CD4-positive, CD25-positive, alpha-beta regulatory T cell (primary cell): ENCODE measurements around the gene DENND1A. TPM values are rescaled to one million over a fixed set of nuclear protein-coding genes. Genes with fewer than 3 reads are reported as not detected.
"Not testable (repeated sequence)": the region's sequence is repeated elsewhere in the genome, so short reads cannot be mapped to it uniquely, and the experiment has no call there.

Experiments used
- ATAC-seq, 2 donors: fragments of 150-1000 bp; cut with Tn5 transposase; one replicate each; pipeline ENCODE4 v1.10.0; 2021; ENCODE audit warnings: low read depth in 2 of 2, moderate number of reproducible peaks in 2 of 2, moderate library complexity in 1 of 2
- DNase-seq, 3 donors: peaks; one replicate each; pipeline versions ENCODE4 v3.0.0 to v3.0.0-alpha.2; 2012 to 2022; ENCODE audit warnings: mixed read lengths in 1 of 3
- H3K27ac ChIP-seq: one replicate; pipeline ENCODE4 v1.7.0; 2013; ENCODE audit warnings: mild to moderate bottlenecking, low read length; ENCODE audit not compliant: insufficient read depth, poor library complexity, severe bottlenecking
- H3K27me3 ChIP-seq: one replicate; pipeline ENCODE4 v1.7.0; 2013; ENCODE audit warnings: low read length; ENCODE audit not compliant: control insufficient read depth, insufficient read depth
- H3K36me3 ChIP-seq: one replicate; pipeline ENCODE4 v1.7.0; 2013; ENCODE audit warnings: mild to moderate bottlenecking, low read length, moderate library complexity; ENCODE audit not compliant: control insufficient read depth, insufficient read depth
- H3K4me1 ChIP-seq: 2 replicates; pipeline ENCODE4 v1.7.0; 2013; ENCODE audit warnings: mild to moderate bottlenecking, low read length; ENCODE audit not compliant: insufficient read depth, control insufficient read depth, poor library complexity, severe bottlenecking
- H3K4me3 ChIP-seq: one replicate; pipeline ENCODE4 v1.7.0; 2013; ENCODE audit warnings: low read depth, mild to moderate bottlenecking, low read length, moderate library complexity
- H3K9me3 ChIP-seq, 2 experiments: 1 replicate in 1 of 2; 2 replicates in 1 of 2; pipeline ENCODE4 v1.7.0; 2013; ENCODE audit warnings: low read length in 2 of 2, mild to moderate bottlenecking in 1 of 2, moderate library complexity in 1 of 2; ENCODE audit not compliant: control insufficient read depth in 2 of 2
- H3K27ac Mint-ChIP-seq, 3 donors: one replicate each; pipeline ENCODE4 v1.8.0; 2020 to 2022; ENCODE audit warnings: mild to moderate bottlenecking in 3 of 3, mixed read lengths in 3 of 3, moderate library complexity in 2 of 3
- H3K27me3 Mint-ChIP-seq: one replicate; pipeline ENCODE4 v1.8.0; 2022; ENCODE audit warnings: mild to moderate bottlenecking, mixed read lengths
- H3K36me3 Mint-ChIP-seq: one replicate; pipeline ENCODE4 v1.8.0; 2020; ENCODE audit warnings: mixed read lengths
- H3K4me1 Mint-ChIP-seq, 4 donors: one replicate each; pipeline ENCODE4 v1.8.0; 2020 to 2022; ENCODE audit warnings: mixed read lengths in 4 of 4, mild to moderate bottlenecking in 1 of 4
- H3K4me3 Mint-ChIP-seq, 4 donors: one replicate each; pipeline ENCODE4 v1.8.0; 2020 to 2022; ENCODE audit warnings: mild to moderate bottlenecking in 4 of 4, mixed read lengths in 4 of 4, moderate library complexity in 3 of 4
- H3K9me3 Mint-ChIP-seq, 7 donors: one replicate each; pipeline ENCODE4 v1.8.0; 2020 to 2022; ENCODE audit warnings: mixed read lengths in 7 of 7, mild to moderate bottlenecking in 3 of 7, moderate library complexity in 2 of 7
- polyA plus RNA-seq, 4 donors: library from polyadenylated mRNA; unstranded; fragments of 300-500 nt; fragmentation: Illumina TruSeq; gene quantifications; one replicate each; pipeline ENCODE4 v1.2.3, GENCODE V29; 2021
- total RNA-seq: library from RNA; stranded (reverse); gene quantifications from one replicate; pipeline ENCODE4 v1.2.3, GENCODE V29; 2022

Gene DENND1A
- total and polyA plus RNA-seq, 5 donors from 2014 or later: 3.5 to 21.8 (median 4.7) TPM

GRCh38 chr9:123741214-123741613, 188.7 kb downstream of the DENND1A start:
- no peaks in the 10 kb centered on the region for H3K36me3 ChIP-seq
- Mint-ChIP-seq H3K27ac (no peak overlapping the region), H3K9me3 (no peaks in the 10 kb centered on the region), H3K4me1 (peaks cover 0 to 8% (median 3%) of the 10 kb centered on the region in 4 donors), H3K36me3 (peaks cover 6% of the 10 kb centered on the region), H3K4me3 (no peak overlapping the region), H3K27me3 (no peaks in the 10 kb centered on the region)
- H3K4me1 ChIP-seq: no peaks in the 10 kb centered on the region
- no peak overlapping the region for H3K27ac ChIP-seq
- DNase-seq (no peak), ATAC-seq (no peak)
- no peak overlapping the region for H3K4me3 ChIP-seq
- no peaks in the 10 kb centered on the region for H3K9me3 ChIP-seq
- no peaks in the 10 kb centered on the region for H3K27me3 ChIP-seq

- Mint-ChIP-seq H3K27me3 (no peaks in the 10 kb centered on the region), H3K4me1 (peaks cover 0 to 8% (median 3%) of the 10 kb centered on the region in 4 donors), H3K9me3 (no peaks in the 10 kb centered on the region), H3K36me3 (peaks cover 9% of the 10 kb centered on the region), H3K4me3 (no peak overlapping the region), H3K27ac (no peak overlapping the region)
- Histone ChIP-seq H3K4me1 (no peaks in the 10 kb centered on the region), H3K9me3 (no peaks in the 10 kb centered on the region), H3K27ac (no peak overlapping the region), H3K27me3 (no peaks in the 10 kb centered on the region), H3K36me3 (no peaks in the 10 kb centered on the region), H3K4me3 (no peak overlapping the region)
- ATAC-seq: no peak
- no peak for DNase-seq
Observed at GRCh38 chr9:123739902-123740301, 190.0 kb downstream of the DENND1A start.

- H3K27me3 ChIP-seq: no peaks in the 10 kb centered on the region
- no peak for ATAC-seq
- H3K27ac Mint-ChIP-seq: no peak overlapping the region
Observed at GRCh38 chr9:123739387-123739786, 190.5 kb downstream of the DENND1A start.

GRCh38 chr9:123738648-123739047, 191.3 kb downstream of the DENND1A start:
- Histone ChIP-seq H3K36me3 (no peaks in the 10 kb centered on the region), H3K9me3 (no peaks in the 10 kb centered on the region), H3K27ac (no peak overlapping the region), H3K4me1 (no peaks in the 10 kb centered on the region), H3K4me3 (no peak overlapping the region), H3K27me3 (no peaks in the 10 kb centered on the region)
- Mint-ChIP-seq H3K4me1 (peaks cover 0 to 5% (median 0%) of the 10 kb centered on the region in 4 donors), H3K36me3 (peaks cover 9% of the 10 kb centered on the region), H3K4me3 (no peak overlapping the region), H3K9me3 (no peaks in the 10 kb centered on the region), H3K27me3 (no peaks in the 10 kb centered on the region), H3K27ac (no peak overlapping the region)
- ATAC-seq: no peak
- no peak for DNase-seq

More at GRCh38 chr9:123739387-123739786, 190.5 kb downstream of the DENND1A start:
- Histone ChIP-seq H3K9me3 (no peaks in the 10 kb centered on the region), H3K4me3 (no peak overlapping the region), H3K4me1 (no peaks in the 10 kb centered on the region), H3K36me3 (no peaks in the 10 kb centered on the region), H3K27ac (no peak overlapping the region)
- Mint-ChIP-seq H3K9me3 (no peaks in the 10 kb centered on the region), H3K27me3 (no peaks in the 10 kb centered on the region), H3K36me3 (peaks cover 9% of the 10 kb centered on the region), H3K4me1 (peaks cover 0 to 8% (median 3%) of the 10 kb centered on the region in 4 donors), H3K4me3 (no peak overlapping the region)
- DNase-seq: no peak

GRCh38 chr9:123735376-123735775, 194.6 kb downstream of the DENND1A start:
- Histone ChIP-seq H3K4me1 (no peaks in the 10 kb centered on the region), H3K36me3 (no peaks in the 10 kb centered on the region), H3K27ac (no peak overlapping the region), H3K4me3 (no peak overlapping the region), H3K27me3 (no peaks in the 10 kb centered on the region), H3K9me3 (no peaks in the 10 kb centered on the region)
- H3K36me3 Mint-ChIP-seq: peaks cover 9% of the 10 kb centered on the region
- H3K27ac Mint-ChIP-seq: peak overlapping the region in 1 of 3 donors; percentile 44
- peaks cover 0 to 2% (median 0%) of the 10 kb centered on the region in 7 donors for H3K9me3 Mint-ChIP-seq
- H3K27me3 Mint-ChIP-seq: no peaks in the 10 kb centered on the region
- DNase-seq (no peak), ATAC-seq (no peak)
- H3K4me3 Mint-ChIP-seq: no peak overlapping the region
- H3K4me1 Mint-ChIP-seq: peaks cover 0 to 7% (median 3%) of the 10 kb centered on the region in 4 donors

GRCh38 chr9:123728571-123728970, 201.4 kb downstream of the DENND1A start:
- not testable (repeated sequence) for ATAC-seq, H3K36me3 ChIP-seq, H3K9me3 Mint-ChIP-seq, H3K4me1 Mint-ChIP-seq, H3K4me3 Mint-ChIP-seq, H3K27me3 ChIP-seq, DNase-seq, H3K27ac ChIP-seq, H3K4me1 ChIP-seq, H3K4me3 ChIP-seq, H3K9me3 ChIP-seq, H3K27ac Mint-ChIP-seq, H3K27me3 Mint-ChIP-seq
- peaks cover 26% of the 10 kb centered on the region for H3K36me3 Mint-ChIP-seq

GRCh38 chr9:123727332-123727731, 202.6 kb downstream of the DENND1A start:
- Histone ChIP-seq H3K4me3 (no peak overlapping the region), H3K27ac (no peak overlapping the region), H3K4me1 (no peaks in the 10 kb centered on the region), H3K36me3 (no peaks in the 10 kb centered on the region), H3K9me3 (no peaks in the 10 kb centered on the region), H3K27me3 (no peaks in the 10 kb centered on the region)
- Mint-ChIP-seq H3K27ac (no peak overlapping the region), H3K4me1 (peaks cover 0 to 3% (median 3%) of the 10 kb centered on the region in 4 donors), H3K27me3 (no peaks in the 10 kb centered on the region), H3K36me3 (peaks cover 30% of the 10 kb centered on the region), H3K4me3 (no peak overlapping the region), H3K9me3 (peaks cover 0 to 10% (median 7%) of the 10 kb centered on the region in 7 donors)
- DNase-seq: no peak
- no peak for ATAC-seq

- peaks cover 0 to 5% (median 2%) of the 10 kb centered on the region in 4 donors for H3K4me1 Mint-ChIP-seq
- no peaks in the 10 kb centered on the region for H3K4me1 ChIP-seq
- H3K4me3 Mint-ChIP-seq: no peak overlapping the region
- no peaks in the 10 kb centered on the region for H3K9me3 ChIP-seq
- no peak overlapping the region for H3K4me3 ChIP-seq
- H3K9me3 Mint-ChIP-seq: peaks cover 0 to 25% (median 7%) of the 10 kb centered on the region in 7 donors
- no peaks in the 10 kb centered on the region for H3K36me3 ChIP-seq
- peaks cover 40% of the 10 kb centered on the region for H3K36me3 Mint-ChIP-seq
- H3K27me3 ChIP-seq: no peaks in the 10 kb centered on the region
- no peak for DNase-seq
- H3K27ac ChIP-seq: no peak overlapping the region
- H3K27me3 Mint-ChIP-seq: no peaks in the 10 kb centered on the region
- H3K27ac Mint-ChIP-seq: no peak overlapping the region
- ATAC-seq: no peak
Observed at GRCh38 chr9:123725389-123725788, 204.5 kb downstream of the DENND1A start.
